HG03469 (cell line): ENCODE measurements around the gene TMC7.
"Not testable (repeated sequence)": the region's sequence is repeated elsewhere in the genome, so short reads cannot be mapped to it uniquely, and the experiment has no call there.

Experiments used
- ATAC-seq: cut with Tn5 transposase; IDR thresholded peaks from one replicate; pipeline ENCODE4 v1.9.1; 2021; ENCODE audit warnings: mild to moderate bottlenecking, moderate library complexity, moderate number of reproducible peaks; ENCODE audit not compliant: unreplicated experiment

The TMC7 gene

GRCh38 chr16:18975109-18975508 is 8.6 kb upstream of the TMC7 start:
- ATAC-seq = no peak

GRCh38 chr16:18979936-18980335 is 3.8 kb upstream of the TMC7 start:
- no peak for ATAC-seq

- ATAC-seq = no peak
Measured at GRCh38 chr16:18984435-18985005, 786 bp downstream of the TMC7 start.

- ATAC-seq = not testable (repeated sequence)
Measured at GRCh38 chr16:18985256-18985655, 1.5 kb downstream of the TMC7 start.

- not testable (repeated sequence) for ATAC-seq
Measured at GRCh38 chr16:18991731-18992130, 8.0 kb downstream of the TMC7 start.

- not testable (repeated sequence) for ATAC-seq
Measured at GRCh38 chr16:18993531-18993930, 9.8 kb downstream of the TMC7 start.

- ATAC-seq = not testable (repeated sequence)
Measured at GRCh38 chr16:18994181-18994580, 10.4 kb downstream of the TMC7 start.

GRCh38 chr16:18995406-18995805 is 11.7 kb downstream of the TMC7 start:
- not testable (repeated sequence) for ATAC-seq

GRCh38 chr16:18996536-18996935 is 12.8 kb downstream of the TMC7 start:
- not testable (repeated sequence) for ATAC-seq

GRCh38 chr16:18997001-18997400 is 13.3 kb downstream of the TMC7 start:
- not testable (repeated sequence) for ATAC-seq

GRCh38 chr16:18999045-18999393 is 15.3 kb downstream of the TMC7 start:
- no peak for ATAC-seq

- ATAC-seq = no peak
Measured at GRCh38 chr16:19001788-19002187, 18.1 kb downstream of the TMC7 start.

GRCh38 chr16:19003935-19004334 is 20.2 kb downstream of the TMC7 start:
- no peak for ATAC-seq

- no peak for ATAC-seq
Measured at GRCh38 chr16:19005561-19006445, 22.1 kb downstream of the TMC7 start.

- ATAC-seq = no peak
Measured at GRCh38 chr16:19006446-19007315, 22.9 kb downstream of the TMC7 start.

- no peak for ATAC-seq
Measured at GRCh38 chr16:19008245-19009169, 24.8 kb downstream of the TMC7 start.

- no peak for ATAC-seq
Measured at GRCh38 chr16:19011169-19011731, 27.5 kb downstream of the TMC7 start.

- ATAC-seq = no peak
Measured at GRCh38 chr16:19014461-19014860, 30.7 kb downstream of the TMC7 start.

- no peak for ATAC-seq
Measured at GRCh38 chr16:19017179-19017578, 33.4 kb downstream of the TMC7 start.

- no peak for ATAC-seq
Measured at GRCh38 chr16:19020689-19021088, 37.0 kb downstream of the TMC7 start.
